Stimulated activated CD8-positive, alpha-beta memory T cell treated with anti-CD3 and anti-CD28 coated beads, Interleukin-15, amount 100 ng/mL, for 48 hours (primary cell): ENCODE measurements around the gene TRIP13.

Experiments used
- DNase-seq, 2 donors: peaks; one replicate each; pipeline ENCODE4 v3.0.0-alpha.2; 2020; ENCODE audit warnings: low read depth in 2 of 2

TRIP13 gene

GRCh38 chr5:854966-855743 is 37.5 kb upstream of the TRIP13 start:
- DNase-seq, result no peak

GRCh38 chr5:855771-856530 is 36.7 kb upstream of the TRIP13 start:
- no peak for DNase-seq

GRCh38 chr5:856531-857425 is 35.9 kb upstream of the TRIP13 start:
- no peak for DNase-seq

GRCh38 chr5:858726-859125 is 34.0 kb upstream of the TRIP13 start:
- DNase-seq, result no peak

GRCh38 chr5:859391-859790 is 33.3 kb upstream of the TRIP13 start:
- no peak for DNase-seq

- DNase-seq, result no peak
Observed at GRCh38 chr5:859798-860296, 32.8 kb upstream of the TRIP13 start.

GRCh38 chr5:860506-861150 is 32.1 kb upstream of the TRIP13 start:
- no peak for DNase-seq

- DNase-seq, result no peak
Observed at GRCh38 chr5:861442-862366, 31.0 kb upstream of the TRIP13 start.

- DNase-seq, result no peak
Observed at GRCh38 chr5:862367-863243, 30.1 kb upstream of the TRIP13 start.

GRCh38 chr5:863244-863805 is 29.4 kb upstream of the TRIP13 start:
- no peak for DNase-seq

- DNase-seq, result no peak
Observed at GRCh38 chr5:864492-865167, 28.1 kb upstream of the TRIP13 start.

- no peak for DNase-seq
Observed at GRCh38 chr5:865168-865521, 27.5 kb upstream of the TRIP13 start.

GRCh38 chr5:865771-866170 is 26.9 kb upstream of the TRIP13 start:
- DNase-seq, result no peak

- DNase-seq, result no peak
Observed at GRCh38 chr5:867300-867870, 25.3 kb upstream of the TRIP13 start.

GRCh38 chr5:868428-869135 is 24.1 kb upstream of the TRIP13 start:
- no peak for DNase-seq

- DNase-seq, result no peak
Observed at GRCh38 chr5:870956-871355, 21.7 kb upstream of the TRIP13 start.

GRCh38 chr5:871596-872298 is 20.9 kb upstream of the TRIP13 start:
- DNase-seq, result no peak
